NCI-H82 treated with DMSO at 0.1 percent for 48 hours (cell line): ENCODE results near the gene RGS6.

ENCODE experiments used
- DNase-seq: peaks from one replicate; lab custom pipeline; 2025; ENCODE audit not compliant: unreplicated experiment; lab: John Stamatoyannopoulos, UW

Gene RGS6

GRCh38 chr14:72565917-72566316 lies 633.7 kb downstream of the RGS6 start:
- no peak for DNase-seq

DNA sequence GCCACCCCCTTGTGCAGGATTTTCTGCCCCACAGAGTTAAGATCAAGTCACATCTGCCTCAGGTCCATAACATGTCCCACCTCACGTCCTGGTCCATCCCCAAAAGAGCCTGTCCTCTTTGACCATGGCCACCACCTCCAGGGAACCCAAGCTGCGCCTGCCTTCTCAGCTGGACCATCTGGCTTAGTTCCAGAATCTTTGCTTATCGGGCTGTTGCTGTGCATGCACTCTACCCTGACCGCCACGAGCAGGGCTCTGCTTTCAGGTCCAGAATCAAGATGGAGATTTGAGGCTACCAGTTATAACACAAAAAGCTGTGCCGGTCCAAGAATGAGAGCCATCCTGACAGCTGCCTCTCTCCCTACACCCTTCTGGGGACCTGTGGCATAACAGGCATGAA lies 635.0 kb downstream of the RGS6 start:
- no peak for DNase-seq

DNA sequence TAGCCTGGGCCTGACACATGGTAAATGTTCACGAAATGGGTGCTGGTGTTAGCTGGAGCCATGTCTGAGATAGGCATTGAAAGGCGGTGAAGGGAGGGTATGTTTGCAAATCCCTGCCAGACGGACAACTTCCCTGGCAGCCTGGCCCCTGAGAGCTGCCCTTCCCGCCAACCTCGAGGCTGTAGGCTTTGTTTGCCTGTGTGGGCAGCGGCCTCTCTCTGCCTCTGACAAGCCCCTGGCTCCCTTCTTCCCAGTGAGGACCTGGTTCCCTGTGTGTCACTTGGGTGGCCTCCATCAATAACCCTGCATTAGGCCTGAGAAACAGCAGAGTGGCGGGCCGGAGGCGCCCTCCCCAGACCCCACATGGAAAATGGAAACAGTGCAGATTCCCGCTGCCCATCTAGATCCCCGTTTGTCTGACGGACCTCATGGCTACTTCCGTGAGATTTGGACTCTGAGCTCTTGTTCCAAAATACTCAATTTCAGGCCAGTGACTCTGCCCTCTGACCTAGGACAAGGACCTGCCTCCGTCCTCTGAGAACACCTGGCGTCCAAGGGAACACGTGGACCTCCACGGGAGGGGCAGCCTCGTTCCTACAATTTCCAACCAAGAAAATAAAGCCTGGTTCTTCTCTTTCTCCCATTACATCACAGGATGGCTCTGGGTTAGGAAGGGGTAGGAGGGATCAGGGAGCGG lies 636.2 kb downstream of the RGS6 start:
- DNase-seq = no peak

GRCh38 chr14:72573725-72574417 lies 641.6 kb downstream of the RGS6 start:
- DNase-seq = peak; percentile 5

DNA sequence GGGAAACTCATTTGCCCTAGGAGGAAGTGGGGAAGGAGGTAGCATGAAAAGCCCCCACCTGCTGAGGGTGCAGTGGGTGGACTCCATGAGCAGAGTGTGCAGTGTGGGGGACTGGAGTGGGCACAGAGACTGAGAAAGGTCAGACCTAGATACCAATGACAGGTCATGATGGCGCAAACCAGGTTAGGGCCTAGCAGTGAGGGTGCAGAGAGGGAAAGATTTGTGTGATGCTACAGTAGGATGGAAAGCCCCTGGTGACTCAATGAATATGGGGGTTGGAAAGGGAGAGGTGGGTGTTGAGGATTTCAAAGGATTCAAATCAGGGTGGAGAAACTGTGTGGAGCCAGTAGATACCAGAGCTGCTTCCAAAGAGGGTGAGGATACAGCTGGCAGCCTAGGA lies 642.5 kb downstream of the RGS6 start:
- DNase-seq = no peak

GRCh38 chr14:72576258-72576657 lies 644.0 kb downstream of the RGS6 start:
- no peak for DNase-seq

DNA sequence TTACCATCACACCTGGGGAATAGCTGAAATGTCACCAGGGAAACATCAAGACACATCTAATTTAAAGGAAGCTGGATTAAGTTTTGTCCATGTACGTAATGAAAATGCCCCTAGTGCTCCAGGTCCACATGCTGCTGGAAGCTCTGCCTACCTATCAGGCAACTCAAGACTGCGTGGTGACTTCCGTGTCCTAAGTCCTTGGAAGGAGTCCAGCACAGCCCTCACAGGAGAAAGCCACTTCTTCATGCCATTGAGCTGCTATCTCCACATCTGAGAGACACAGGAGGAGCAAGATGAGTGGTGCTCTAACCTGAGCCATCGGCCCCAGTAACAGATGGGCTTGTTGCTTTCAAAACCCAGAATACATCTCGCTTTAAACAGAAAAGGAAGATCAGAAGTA lies 645.3 kb downstream of the RGS6 start:
- no peak for DNase-seq

GRCh38 chr14:72578514-72578913 lies 646.3 kb downstream of the RGS6 start:
- DNase-seq = no peak

- DNase-seq = no peak
Measured at GRCh38 chr14:72582582-72582981, 650.4 kb downstream of the RGS6 start.

DNA sequence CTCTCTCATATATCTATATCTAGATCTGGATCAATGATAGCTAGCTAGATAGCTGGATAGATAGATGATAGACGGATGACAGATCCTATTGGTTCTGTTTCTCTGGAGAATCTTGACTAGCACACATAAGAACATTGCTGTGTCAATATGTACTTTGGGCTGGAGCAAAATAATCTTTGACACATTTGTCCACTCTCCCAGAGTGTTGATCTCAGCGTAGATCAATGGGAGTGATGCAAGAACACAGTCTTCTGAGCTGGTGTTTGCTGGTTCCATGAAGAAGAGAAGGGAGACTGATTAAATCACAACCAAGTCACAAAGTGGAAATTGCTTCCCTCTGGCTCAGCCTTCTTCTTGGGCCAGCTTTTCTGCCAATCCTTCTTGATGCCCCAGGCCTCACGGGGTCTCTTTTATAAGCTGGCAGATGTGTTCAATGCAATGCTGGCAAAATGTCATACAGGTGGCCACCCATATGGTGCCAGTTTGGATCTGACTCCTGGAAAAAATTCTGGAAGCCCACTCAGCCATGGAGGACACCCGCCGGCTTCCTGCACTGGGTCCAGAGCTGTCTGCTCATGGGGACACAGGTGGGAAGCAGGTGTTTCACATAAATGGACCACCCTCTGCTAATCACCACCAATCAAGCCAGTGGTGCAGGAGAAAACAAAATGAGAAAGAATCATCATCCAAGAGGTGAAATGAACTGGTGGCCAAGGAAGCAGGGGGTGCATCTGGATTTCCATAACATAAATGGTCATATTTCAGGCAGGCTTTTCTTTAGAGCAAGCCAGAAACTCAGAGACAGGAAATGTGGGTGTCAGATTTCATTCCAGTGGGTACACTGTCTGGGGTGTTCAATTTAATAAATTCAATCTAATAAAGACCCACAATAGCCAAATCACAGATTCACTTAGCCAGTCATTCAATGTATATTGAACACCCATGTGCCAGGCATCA lies 651.4 kb downstream of the RGS6 start:
- DNase-seq = no peak

GRCh38 chr14:72588521-72588920 lies 656.3 kb downstream of the RGS6 start:
- no peak for DNase-seq

- DNase-seq = no peak
Measured at GRCh38 chr14:72589652-72590051, 657.4 kb downstream of the RGS6 start.

DNA sequence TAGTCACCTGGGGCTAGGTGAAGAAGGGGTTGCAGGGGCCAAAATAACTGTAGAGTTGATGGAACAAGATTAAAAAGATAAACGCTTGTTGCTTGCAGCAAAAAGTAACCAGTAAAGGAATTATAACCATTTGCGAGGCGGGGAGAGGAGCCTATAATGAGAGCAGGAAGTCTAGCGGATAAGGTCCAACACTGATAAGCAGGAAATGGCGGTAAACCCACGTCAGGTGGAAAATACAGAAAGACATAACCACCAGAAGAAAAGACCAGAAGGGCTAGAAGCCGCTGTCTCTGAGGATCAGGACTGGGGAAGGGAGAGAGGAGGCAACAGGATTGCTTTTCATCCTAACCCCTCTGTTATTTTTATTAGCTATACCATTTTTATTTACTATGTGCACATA lies 658.3 kb downstream of the RGS6 start:
- no peak for DNase-seq

- DNase-seq = no peak
Measured at GRCh38 chr14:72591391-72591790, 659.2 kb downstream of the RGS6 start.

- DNase-seq = no peak
Measured at GRCh38 chr14:72594099-72594901, 662.1 kb downstream of the RGS6 start.

DNA sequence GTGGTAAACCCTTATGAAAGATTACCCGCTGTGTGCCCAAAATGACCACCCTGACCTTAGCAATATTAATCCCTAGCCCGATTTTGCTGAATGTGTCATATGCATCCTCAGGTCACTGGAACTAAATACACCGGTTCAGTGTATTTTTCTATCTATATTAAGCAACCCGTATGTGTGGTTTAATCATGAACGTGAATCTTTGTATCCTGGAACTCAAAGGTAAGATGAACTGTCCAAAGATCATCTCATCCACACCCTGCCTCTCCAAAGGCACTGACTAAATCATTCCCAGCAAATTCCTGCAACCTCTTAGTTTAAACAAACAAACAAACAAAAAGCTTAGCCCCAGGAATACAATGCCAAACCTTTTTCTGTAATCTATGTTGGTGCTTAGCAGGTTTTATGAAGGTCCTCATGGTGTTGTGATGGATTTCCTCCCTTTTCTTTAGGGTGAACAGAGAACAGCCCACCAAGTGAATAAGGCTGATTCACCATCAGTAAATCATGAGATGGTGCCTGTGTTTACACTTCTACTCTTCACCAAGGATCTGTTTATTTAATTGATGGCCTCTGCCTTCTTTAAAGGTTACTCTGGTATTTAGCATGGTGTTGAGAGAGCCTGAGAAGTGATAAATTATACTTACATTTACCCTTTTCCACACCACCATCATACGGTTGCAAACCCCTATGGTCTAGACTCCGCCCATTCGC lies 663.1 kb downstream of the RGS6 start:
- DNase-seq = no peak

DNA sequence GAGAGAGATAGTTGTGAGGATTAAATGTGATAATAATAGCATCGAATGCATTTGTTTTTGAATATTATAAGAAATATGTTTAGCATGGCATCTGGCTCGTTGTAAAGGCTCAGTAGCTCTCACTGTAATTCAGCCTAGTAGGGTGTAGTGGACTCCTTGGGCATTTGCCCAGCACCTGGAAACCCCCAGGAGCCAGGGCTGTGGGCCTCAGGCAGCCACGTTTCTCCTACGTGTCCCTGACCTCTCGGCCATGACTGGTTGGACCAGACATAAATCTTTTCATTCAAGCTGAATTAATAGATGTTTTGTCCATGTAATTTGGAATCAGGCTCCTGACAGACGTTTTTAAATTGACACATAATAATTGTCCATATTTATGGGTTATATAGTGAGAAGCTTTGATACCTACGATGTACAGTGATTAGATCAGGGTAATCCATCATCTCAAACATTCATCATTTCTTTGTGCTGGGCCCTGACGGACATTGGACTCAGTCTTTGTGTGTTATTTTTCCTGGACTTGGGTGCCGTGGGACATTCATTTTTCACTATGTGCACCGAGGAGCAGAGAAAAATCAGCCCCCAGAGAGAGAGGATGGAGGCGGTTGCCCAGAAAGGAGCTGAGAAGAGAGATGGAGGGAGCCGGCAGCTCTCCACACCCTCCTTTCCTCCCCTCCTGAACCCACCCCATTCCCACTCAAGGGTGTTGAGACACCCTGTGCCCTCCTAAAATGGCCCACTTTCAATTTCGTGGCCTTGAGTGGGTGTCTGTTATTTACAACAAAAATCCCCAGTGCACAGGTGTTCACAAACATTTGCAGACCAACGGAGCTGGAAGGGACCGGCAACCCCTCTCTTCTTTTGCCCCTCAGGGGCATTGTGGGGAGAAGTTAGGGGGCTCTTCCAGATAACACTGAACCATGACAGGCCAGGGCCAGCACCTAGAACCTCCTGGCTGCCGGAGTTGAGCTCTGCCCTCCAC lies 665.3 kb downstream of the RGS6 start:
- no peak for DNase-seq

- DNase-seq = no peak
Measured at GRCh38 chr14:72598306-72598705, 666.1 kb downstream of the RGS6 start.
